Stimulated activated CD4-positive, alpha-beta T cell treated with anti-CD3 and anti-CD28 coated beads, TNF-alpha, amount 100 ng/mL, for 24 hours (primary cell): ENCODE results near the gene KLC3.
"Not testable (repeated sequence)": the region's sequence is repeated elsewhere in the genome, so short reads cannot be mapped to it uniquely, and the experiment has no call there.

Source experiments
- DNase-seq, 3 experiments: peaks; one replicate each; pipeline ENCODE4 v3.0.0-alpha.2; 2020; ENCODE audit warnings: low read depth in 3 of 3

Gene KLC3

GRCh38 chr19:45340232-45340898 is at the start of gene KLC3:
KLC3 (plus strand) TSS chr19:45340750; CDS start chr19:45345542, 4,792 bp downstream.
- peak in 1 of 3 experiments; percentile 27 for DNase-seq

GRCh38 chr19:45291834-45292233 is 48.7 kb upstream of the KLC3 start:
- no peak for DNase-seq

- peak in 1 of 3 experiments; percentile 36 for DNase-seq
Measured at GRCh38 chr19:45293682-45294081, 46.9 kb upstream of the KLC3 start.

GRCh38 chr19:45294291-45295029 is 46.1 kb upstream of the KLC3 start:
- no peak for DNase-seq

GRCh38 chr19:45295873-45296272 is 44.7 kb upstream of the KLC3 start:
- no peak for DNase-seq

- no peak for DNase-seq
Measured at GRCh38 chr19:45296355-45296754, 44.2 kb upstream of the KLC3 start.

- DNase-seq = no peak
Measured at GRCh38 chr19:45297674-45298073, 42.9 kb upstream of the KLC3 start.

GRCh38 chr19:45298264-45298663 is 42.3 kb upstream of the KLC3 start:
- no peak for DNase-seq

- DNase-seq = no peak
Measured at GRCh38 chr19:45299719-45300118, 40.8 kb upstream of the KLC3 start.

GRCh38 chr19:45302416-45302815 is 38.1 kb upstream of the KLC3 start:
- DNase-seq = no peak

- no peak for DNase-seq
Measured at GRCh38 chr19:45303269-45304060, 37.1 kb upstream of the KLC3 start.

GRCh38 chr19:45304141-45304926 is 36.2 kb upstream of the KLC3 start:
- DNase-seq = no peak

GRCh38 chr19:45305007-45305406 is 35.5 kb upstream of the KLC3 start:
- no peak for DNase-seq

- no peak for DNase-seq
Measured at GRCh38 chr19:45305421-45305820, 35.1 kb upstream of the KLC3 start.

GRCh38 chr19:45306040-45306439 is 34.5 kb upstream of the KLC3 start:
- no peak for DNase-seq

- DNase-seq = no peak
Measured at GRCh38 chr19:45306518-45307027, 34.0 kb upstream of the KLC3 start.

- DNase-seq = no peak
Measured at GRCh38 chr19:45307361-45307760, 33.2 kb upstream of the KLC3 start.

- DNase-seq = not testable (repeated sequence)
Measured at GRCh38 chr19:45309322-45309721, 31.2 kb upstream of the KLC3 start.

- DNase-seq = no peak
Measured at GRCh38 chr19:45311621-45312020, 28.9 kb upstream of the KLC3 start.

GRCh38 chr19:45312285-45312684 is 28.3 kb upstream of the KLC3 start:
- DNase-seq = not testable (repeated sequence)

GRCh38 chr19:45314708-45315245 is 25.8 kb upstream of the KLC3 start:
- no peak for DNase-seq
